Neuronal stem cell (in vitro differentiated cells): ENCODE measurements around the gene TNIP1.

ENCODE experiments used
- DNase-seq: peaks from one replicate; pipeline ENCODE4 v3.0.0-alpha.2; 2013; ENCODE audit warnings: low spot score
- H2AFZ ChIP-seq: one replicate; pipeline ENCODE4 v1.6.1; 2013; ENCODE audit warnings: mild to moderate bottlenecking, low read length, inconsistent platforms
- H2AK5ac ChIP-seq: 2 replicates; pipeline ENCODE4 v1.6.1; 2013; ENCODE audit warnings: low read depth, mild to moderate bottlenecking, inconsistent platforms, low read length, moderate library complexity, mixed read lengths
- H2BK120ac ChIP-seq: 2 replicates; pipeline ENCODE4 v1.6.1; 2013; ENCODE audit warnings: low read depth, mild to moderate bottlenecking, inconsistent platforms, low read length, moderate library complexity, mixed read lengths
- H2BK12ac ChIP-seq: one replicate; pipeline ENCODE4 v1.6.1; 2013; ENCODE audit warnings: low read length, inconsistent platforms
- H2BK15ac ChIP-seq: 2 replicates; pipeline ENCODE4 v1.6.1; 2013; ENCODE audit warnings: mild to moderate bottlenecking, low read length, inconsistent platforms, mixed read lengths
- H2BK5ac ChIP-seq: one replicate; pipeline ENCODE4 v1.6.1; 2013; ENCODE audit warnings: inconsistent platforms, mild to moderate bottlenecking, low read length, moderate library complexity
- H3K14ac ChIP-seq: one replicate; pipeline ENCODE4 v1.6.1; 2013; ENCODE audit warnings: low read length, inconsistent platforms
- H3K18ac ChIP-seq: 2 replicates; pipeline ENCODE4 v1.6.1; 2013; ENCODE audit warnings: low read length, inconsistent platforms
- H3K23ac ChIP-seq: 2 replicates; pipeline ENCODE4 v1.6.1; 2013; ENCODE audit warnings: low read depth, mild to moderate bottlenecking, mixed read lengths, low read length, inconsistent platforms; ENCODE audit not compliant: poor library complexity
- H3K27ac ChIP-seq: replicated peaks from 3 replicates; pipeline ENCODE4 v1.5.1; 2013; ENCODE audit warnings: low read length, inconsistent platforms
- H3K27me3 ChIP-seq, 3 experiments: 2 replicates each; pipeline ENCODE4 v1.6.1; 2013; ENCODE audit warnings: low read length in 3 of 3, mild to moderate bottlenecking in 2 of 3, inconsistent platforms in 1 of 3, low read depth in 1 of 3, mixed read lengths in 1 of 3, moderate library complexity in 1 of 3; ENCODE audit not compliant: control insufficient read depth in 3 of 3, insufficient read depth in 3 of 3
- H3K36me3 ChIP-seq, 2 donors: replicated peaks in 1 of 2; 2 replicates each; pipeline ENCODE4 v1.6.1; 2013; ENCODE audit warnings: low read length in 2 of 2; ENCODE audit not compliant: control insufficient read depth in 2 of 2, insufficient read depth in 2 of 2
- H3K4ac ChIP-seq: 2 replicates; pipeline ENCODE4 v1.6.1; 2013; ENCODE audit warnings: inconsistent platforms, mild to moderate bottlenecking, low read length, moderate library complexity
- H3K4me1 ChIP-seq, 2 donors: 1 replicate in 1 of 2; 2 replicates in 1 of 2; pipeline ENCODE4 v1.6.1; 2013; ENCODE audit warnings: low read length in 2 of 2, low read depth in 1 of 2; ENCODE audit not compliant: control insufficient read depth in 2 of 2, insufficient read depth in 1 of 2
- H3K4me2 ChIP-seq: one replicate; pipeline ENCODE4 v1.6.1; 2013; ENCODE audit warnings: mild to moderate bottlenecking, low read length, inconsistent platforms; ENCODE audit not compliant: insufficient read depth, poor library complexity, severe bottlenecking
- H3K4me3 ChIP-seq, 2 donors: 2 replicates each; pipeline ENCODE4 v1.5.1; 2013; ENCODE audit warnings: low read length in 2 of 2, mild to moderate bottlenecking in 2 of 2, inconsistent platforms in 1 of 2, moderate library complexity in 1 of 2
- H3K79me1 ChIP-seq: one replicate; pipeline ENCODE4 v1.6.1; 2013; ENCODE audit warnings: low read depth, mild to moderate bottlenecking, inconsistent platforms, low read length, moderate library complexity
- H3K9ac ChIP-seq: one replicate; pipeline ENCODE4 v1.6.1; 2013; ENCODE audit warnings: mild to moderate bottlenecking, low read depth, low read length, inconsistent platforms; ENCODE audit not compliant: poor library complexity
- H3K9me3 ChIP-seq, 2 donors: replicated peaks in 1 of 2; 2 replicates each; pipeline versions ENCODE3 to v1.6.1; 2013; ENCODE audit warnings: low read length in 2 of 2, mild to moderate bottlenecking in 2 of 2, inconsistent platforms in 1 of 2, low read depth in 1 of 2, mixed read lengths in 1 of 2, moderate library complexity in 1 of 2; ENCODE audit not compliant: control insufficient read depth in 2 of 2, insufficient read depth in 1 of 2
- H4K8ac ChIP-seq: one replicate; pipeline ENCODE4 v1.6.1; 2013; ENCODE audit warnings: low read depth, mild to moderate bottlenecking, inconsistent platforms, low read length, moderate library complexity
- H4K91ac ChIP-seq: one replicate; pipeline ENCODE4 v1.6.1; 2013; ENCODE audit warnings: low read length, low read depth, mild to moderate bottlenecking, inconsistent platforms; ENCODE audit not compliant: poor library complexity
- WGBS, 2 donors: extraction: QIAGEN DNeasy Blood & Tissue Kit; methylation state at CpG; one replicate each; pipeline ENCODE4 v1.1.7; 2013; ENCODE audit warnings: missing lambda C conversion rate in 2 of 2, mixed read lengths in 1 of 2; ENCODE audit not compliant: insufficient read length in 2 of 2, insufficient replicate concordance in 1 of 2; ENCODE audit errors: extremely low coverage in 2 of 2; 5-methylcytosine and 5-hydroxymethylcytosine counted together

Gene TNIP1

GRCh38 chr5:151038412-151038745 lies 42.5 kb downstream of the TNIP1 start:
- H3K4me2 ChIP-seq = no peak overlapping the region
- no peak overlapping the region for H2BK12ac ChIP-seq
- no peak overlapping the region for H3K4ac ChIP-seq
- H2AK5ac ChIP-seq = no peak overlapping the region
- H4K91ac ChIP-seq = no peak overlapping the region
- H3K4me1 ChIP-seq = no peaks in the 10 kb centered on the region
- no peak overlapping the region for H2BK120ac ChIP-seq
- H3K79me1 ChIP-seq = no peaks in the 10 kb centered on the region
- no peaks in the 10 kb centered on the region for H3K27me3 ChIP-seq
- no peak overlapping the region for H2BK5ac ChIP-seq
- no CpG with 5 or more reads among the region's 8 CpGs for WGBS, 2 donors
- no peak overlapping the region for H2AFZ ChIP-seq
- no peak overlapping the region for H4K8ac ChIP-seq
- H3K27ac ChIP-seq = no peak overlapping the region
- H3K4me3 ChIP-seq = no peak overlapping the region
- no peak for DNase-seq
- no peak overlapping the region for H2BK15ac ChIP-seq
- H3K9me3 ChIP-seq = no peaks in the 10 kb centered on the region
- no peak overlapping the region for H3K23ac ChIP-seq
- peaks cover 23 to 73% of the 10 kb centered on the region in 2 donors for H3K36me3 ChIP-seq
- H3K18ac ChIP-seq = no peak overlapping the region
- H3K14ac ChIP-seq = no peak overlapping the region
- no peak overlapping the region for H3K9ac ChIP-seq

GRCh38 chr5:151037561-151038411 lies 43.0 kb downstream of the TNIP1 start:
- peaks cover 22 to 75% of the 10 kb centered on the region in 2 donors for H3K36me3 ChIP-seq
- H2AK5ac ChIP-seq = no peak overlapping the region
- H3K79me1 ChIP-seq = no peaks in the 10 kb centered on the region
- DNase-seq = no peak
- no peak overlapping the region for H4K8ac ChIP-seq
- H3K9ac ChIP-seq = no peak overlapping the region
- no peak overlapping the region for H3K4me2 ChIP-seq
- H3K4me3 ChIP-seq = no peak overlapping the region
- no peak overlapping the region for H2AFZ ChIP-seq
- H3K23ac ChIP-seq = no peak overlapping the region
- no peak overlapping the region for H2BK5ac ChIP-seq
- H3K4ac ChIP-seq = no peak overlapping the region
- no peak overlapping the region for H3K27ac ChIP-seq
- H4K91ac ChIP-seq = no peak overlapping the region
- WGBS, 2 donors = no CpG with 5 or more reads among the region's 12 CpGs
- H3K4me1 ChIP-seq = no peaks in the 10 kb centered on the region
- H3K14ac ChIP-seq = no peak overlapping the region
- H2BK12ac ChIP-seq = no peak overlapping the region
- no peaks in the 10 kb centered on the region for H3K9me3 ChIP-seq
- no peaks in the 10 kb centered on the region for H3K27me3 ChIP-seq
- H2BK120ac ChIP-seq = no peak overlapping the region
- no peak overlapping the region for H2BK15ac ChIP-seq
- no peak overlapping the region for H3K18ac ChIP-seq

- Histone ChIP-seq H3K18ac (no peak overlapping the region), H3K27me3 (no peaks in the 10 kb centered on the region), H3K79me1 (no peaks in the 10 kb centered on the region), H3K23ac (no peak overlapping the region), H4K91ac (no peak overlapping the region), H3K4me2 (no peak overlapping the region), H2BK5ac (no peak overlapping the region), H3K9me3 (no peaks in the 10 kb centered on the region), H3K27ac (no peak overlapping the region), H3K4ac (no peak overlapping the region), H3K14ac (no peak overlapping the region), H4K8ac (no peak overlapping the region), H3K4me1 (no peaks in the 10 kb centered on the region), H2BK120ac (no peak overlapping the region), H2AK5ac (no peak overlapping the region), H3K36me3 (peaks cover 18 to 73% of the 10 kb centered on the region in 2 donors), H3K9ac (no peak overlapping the region), H2BK15ac (no peak overlapping the region), H2AFZ (no peak overlapping the region), H2BK12ac (no peak overlapping the region), H3K4me3 (no peak overlapping the region)
- DNase-seq = no peak
- no CpG with 5 or more reads among the region's 6 CpGs for WGBS, 2 donors
These were observed 44.3 kb downstream of the TNIP1 start for GRCh38 chr5:151036556-151036955.

GRCh38 chr5:151034422-151035379 lies 46.1 kb downstream of the TNIP1 start:
- H3K79me1 ChIP-seq = no peaks in the 10 kb centered on the region
- WGBS, 2 donors = no CpG with 5 or more reads among the region's 19 CpGs

More at GRCh38 chr5:151034422-151035379, 46.1 kb downstream of the TNIP1 start:
- Histone ChIP-seq H3K9ac (no peak overlapping the region), H3K27ac (no peak overlapping the region), H2AFZ (no peak overlapping the region), H2BK5ac (no peak overlapping the region), H3K14ac (no peak overlapping the region), H2BK120ac (no peak overlapping the region), H3K36me3 (peaks cover 23 to 71% of the 10 kb centered on the region in 2 donors), H2BK15ac (no peak overlapping the region), H3K4me3 (peak overlapping the region in 1 of 2 donors; percentile 52), H4K91ac (no peak overlapping the region), H4K8ac (no peak overlapping the region), H3K27me3 (no peaks in the 10 kb centered on the region), H2AK5ac (no peak overlapping the region), H3K4me2 (no peak overlapping the region), H3K18ac (no peak overlapping the region), H3K4ac (no peak overlapping the region), H3K9me3 (no peaks in the 10 kb centered on the region), H3K4me1 (no peaks in the 10 kb centered on the region), H3K23ac (peak overlapping the region; percentile 30), H2BK12ac (no peak overlapping the region)
- DNase-seq = no peak
